H1 (cell line): ENCODE results near the gene RNF214. TPM values are rescaled to one million over a fixed set of nuclear protein-coding genes. Genes with fewer than 3 reads are reported as not detected.

Experiments
- CTCF ChIA-PET: fragments of 300-600 bp; sonication (Branson Sonifier 250); formaldehyde crosslinking; loops from one replicate; lab custom pipeline; 2021; ENCODE audit not compliant: partially characterized antibody; lab: Charles Lee
- POLR2A ChIA-PET: fragments of 300-600 bp; sonication (Branson Sonifier 250); formaldehyde crosslinking; loops from one replicate; lab custom pipeline; 2021; ENCODE audit warnings: inconsistent platforms; ENCODE audit not compliant: partially characterized antibody; lab: Charles Lee
- DNase-seq, 2 experiments: peaks; one replicate each; pipeline versions ENCODE4 v3.0.0 to v3.0.0-alpha.2; 2010 to 2022; ENCODE audit warnings: low spot score in 2 of 2, low read depth in 1 of 2, mixed read lengths in 1 of 2
- FAIRE-seq: peaks from 2 replicates; lab custom pipeline; 2011; peaks lifted over from hg19 to GRCh38; lab: Jason Lieb, UNC
- H2AFZ ChIP-seq: 2 replicates; pipeline ENCODE4 v1.8.1; 2012; ENCODE audit warnings: low read length, inconsistent platforms
- H2AK5ac ChIP-seq: 2 replicates; pipeline ENCODE4 v1.6.1; 2013; ENCODE audit warnings: low read depth, low read length
- H2BK120ac ChIP-seq: replicated peaks from 2 replicates; pipeline ENCODE3; 2013; ENCODE audit warnings: low read depth, low read length, inconsistent platforms
- H2BK12ac ChIP-seq: 2 replicates; pipeline ENCODE4 v1.6.1; 2013; ENCODE audit warnings: low read depth, low read length
- H2BK15ac ChIP-seq: 2 replicates; pipeline ENCODE4 v1.6.1; 2013; ENCODE audit warnings: low read length
- H2BK20ac ChIP-seq: 2 replicates; pipeline ENCODE4 v1.6.1; 2013; ENCODE audit warnings: low read length
- H2BK5ac ChIP-seq: 2 replicates; pipeline ENCODE4 v1.6.1; 2013; ENCODE audit warnings: low read depth, low read length
- H3K14ac ChIP-seq: 2 replicates; pipeline ENCODE4 v1.6.1; 2013; ENCODE audit warnings: inconsistent platforms; ENCODE audit not compliant: insufficient read length
- H3K18ac ChIP-seq: 2 replicates; pipeline ENCODE4 v1.6.1; 2013; ENCODE audit warnings: low read length; ENCODE audit errors: extremely low read depth
- H3K23ac ChIP-seq: 2 replicates; pipeline ENCODE4 v1.6.1; 2013; ENCODE audit warnings: inconsistent platforms; ENCODE audit not compliant: insufficient read length
- H3K23me2 ChIP-seq: 2 replicates; pipeline ENCODE4 v1.6.1; 2013; ENCODE audit warnings: low read depth, low read length
- H3K27ac ChIP-seq: 2 replicates; pipeline ENCODE4 v1.6.1; 2011; ENCODE audit warnings: low read depth, low read length, inconsistent platforms
- H3K27me3 ChIP-seq, 4 experiments: replicated peaks in 1 of 4; 1 replicate in 1 of 4; 2 replicates in 3 of 4; pipeline versions ENCODE4 v1.6.1 to v1.8.1; 2011 to 2013; ENCODE audit warnings: low read length in 3 of 4, mild to moderate bottlenecking in 3 of 4, inconsistent platforms in 2 of 4, mixed read lengths in 2 of 4, moderate library complexity in 1 of 4; ENCODE audit not compliant: control insufficient read depth in 3 of 4, insufficient read depth in 3 of 4; ENCODE audit errors: extremely low read depth in 1 of 4
- H3K36me3 ChIP-seq, 4 experiments: 2 replicates each; pipeline versions ENCODE4 v1.6.1 to v1.8.1; 2011 to 2013; ENCODE audit warnings: mild to moderate bottlenecking in 4 of 4, low read length in 3 of 4, moderate library complexity in 2 of 4, control low read depth in 1 of 4, inconsistent platforms in 1 of 4; ENCODE audit not compliant: insufficient read depth in 4 of 4, control insufficient read depth in 2 of 4
- H3K4ac ChIP-seq: replicated peaks from 2 replicates; pipeline ENCODE3; 2013; ENCODE audit warnings: low read length, low read depth, mixed read lengths, inconsistent platforms; ENCODE audit not compliant: insufficient read length
- H3K4me1 ChIP-seq, 4 experiments: replicated peaks in 1 of 4; 1 replicate in 1 of 4; 2 replicates in 3 of 4; pipeline versions ENCODE4 v1.6.1 to v1.8.1; 2011 to 2013; ENCODE audit warnings: low read length in 3 of 4, inconsistent platforms in 2 of 4, mixed read lengths in 1 of 4; ENCODE audit not compliant: insufficient read depth in 4 of 4, control insufficient read depth in 3 of 4
- H3K4me2 ChIP-seq, 2 experiments: 2 replicates each; pipeline versions ENCODE4 v1.6.1 to v1.8.1; 2011 to 2013; ENCODE audit warnings: low read depth in 2 of 2, low read length in 2 of 2, control low read depth in 1 of 2, inconsistent platforms in 1 of 2, mild to moderate bottlenecking in 1 of 2; ENCODE audit not compliant: insufficient read depth in 1 of 2
- H3K4me3 ChIP-seq, 4 experiments: fragments of 200-600, 300-600 bp in 1 of 4; sonication (generic), shearing (Covaris generic), sonication (Bioruptor Twin) in 1 of 4; 2 replicates each; pipeline versions ENCODE4 v1.5.1 to v1.8.1; 2011 to 2016; ENCODE audit warnings: low read length in 4 of 4, low read depth in 3 of 4, control low read depth in 2 of 4, inconsistent platforms in 2 of 4, mild to moderate bottlenecking in 2 of 4, mixed read lengths in 1 of 4, moderate library complexity in 1 of 4; ENCODE audit not compliant: insufficient read depth in 2 of 4; ENCODE audit errors: extremely low read depth in 1 of 4
- H3K56ac ChIP-seq: replicated peaks from 2 replicates; pipeline ENCODE3; 2013; ENCODE audit warnings: low read depth, mild to moderate bottlenecking, mixed read lengths, low read length, inconsistent platforms; ENCODE audit not compliant: insufficient read length
- H3K79me1 ChIP-seq: 2 replicates; pipeline ENCODE4 v1.6.1; 2013; ENCODE audit warnings: low read depth, low read length, control low read depth
- H3K79me2 ChIP-seq, 2 experiments: 2 replicates each; pipeline versions ENCODE4 v1.6.1 to v1.8.1; 2012 to 2013; ENCODE audit warnings: low read length in 2 of 2, mild to moderate bottlenecking in 2 of 2, inconsistent platforms in 1 of 2; ENCODE audit not compliant: insufficient read depth in 2 of 2, control insufficient read depth in 1 of 2
- H3K9ac ChIP-seq, 4 experiments: replicated peaks in 1 of 4; 1 replicate in 1 of 4; 2 replicates in 3 of 4; pipeline versions ENCODE4 v1.6.1 to v1.8.1; 2011 to 2013; ENCODE audit warnings: low read depth in 3 of 4, low read length in 3 of 4, control low read depth in 2 of 4, mild to moderate bottlenecking in 2 of 4, moderate library complexity in 2 of 4, inconsistent platforms in 1 of 4; ENCODE audit errors: extremely low read depth in 1 of 4
- H3K9me3 ChIP-seq, 2 experiments: 2 replicates each; pipeline versions ENCODE4 v1.6.1 to v1.8.1; 2012 to 2013; ENCODE audit warnings: mild to moderate bottlenecking in 2 of 2, moderate library complexity in 2 of 2, control low read depth in 1 of 2, inconsistent platforms in 1 of 2, low read depth in 1 of 2, low read length in 1 of 2, mixed read lengths in 1 of 2; ENCODE audit not compliant: insufficient read depth in 2 of 2
- H4K20me1 ChIP-seq, 2 experiments: replicated peaks in 1 of 2; 2 replicates each; pipeline versions ENCODE3 to v1.8.1; 2011 to 2013; ENCODE audit warnings: inconsistent platforms in 2 of 2, low read length in 2 of 2, mild to moderate bottlenecking in 1 of 2; ENCODE audit not compliant: insufficient read depth in 2 of 2, control insufficient read depth in 1 of 2
- H4K5ac ChIP-seq: 2 replicates; pipeline ENCODE4 v1.6.1; 2013; ENCODE audit warnings: low read length, low read depth, mixed read lengths, inconsistent platforms; ENCODE audit not compliant: insufficient read length
- H4K8ac ChIP-seq: 2 replicates; pipeline ENCODE4 v1.8.0; 2013; ENCODE audit warnings: mild to moderate bottlenecking, moderate library complexity, low read length, inconsistent platforms; ENCODE audit not compliant: insufficient read depth; ENCODE audit errors: extremely low read depth
- H4K91ac ChIP-seq: replicated peaks from 2 replicates; pipeline ENCODE3; 2013; ENCODE audit warnings: low read length, mixed read lengths, inconsistent platforms; ENCODE audit not compliant: insufficient read length
- BCL11A ChIP-seq, 2 experiments: IDR thresholded peaks; one replicate each; pipeline ENCODE4 v1.6.1; 2011; ENCODE audit warnings: low read depth in 2 of 2, low read length in 2 of 2, mild to moderate bottlenecking in 2 of 2
- CHD2 ChIP-seq: IDR thresholded peaks from 2 replicates; pipeline ENCODE4 v1.6.1; 2012; ENCODE audit warnings: low read length, improper control_type of control experiment
- CTCF ChIP-seq, 3 experiments: IDR thresholded peaks; 1 replicate in 2 of 3; 2 replicates in 1 of 3; pipeline versions ENCODE4 v1.5.1 to v1.6.1; 2011; ENCODE audit warnings: low read length in 3 of 3, mild to moderate bottlenecking in 3 of 3, inconsistent platforms in 2 of 3, low read depth in 1 of 3, moderate library complexity in 1 of 3; ENCODE audit not compliant: insufficient read depth in 1 of 3; ENCODE audit errors: control extremely low read depth in 1 of 3
- JUN ChIP-seq: IDR thresholded peaks from 2 replicates; pipeline ENCODE4 v1.6.1; 2011; ENCODE audit warnings: low read depth, mild to moderate bottlenecking, improper control_type of control experiment, low read length
- KDM1A ChIP-seq: fragments of 200-600, 300-600 bp; sonication (generic); IDR thresholded peaks from 2 replicates; pipeline ENCODE4 v1.7.1; 2016; ENCODE audit warnings: mild to moderate bottlenecking, low read length, borderline replicate concordance
- NRF1 ChIP-seq: IDR thresholded peaks from 2 replicates; pipeline ENCODE4 v1.6.1; 2011; ENCODE audit warnings: mild to moderate bottlenecking, low read depth, low read length, improper control_type of control experiment
- SAP30 ChIP-seq: fragments of 300-600 bp; sonication (generic); IDR thresholded peaks from 2 replicates; pipeline ENCODE4 v1.7.1; 2012; ENCODE audit warnings: low read length, moderate library complexity, mild to moderate bottlenecking, inconsistent platforms; ENCODE audit not compliant: insufficient read depth, insufficient replicate concordance
- SIRT6 ChIP-seq: IDR thresholded peaks from one replicate; pipeline ENCODE4 v1.7.1; 2012; ENCODE audit warnings: low read length, inconsistent platforms
- SP4 ChIP-seq: IDR thresholded peaks from 2 replicates; pipeline ENCODE4 v1.6.1; 2012; ENCODE audit warnings: low read length, inconsistent platforms
- YY1 ChIP-seq: IDR thresholded peaks from 2 replicates; pipeline ENCODE4 v1.6.1; 2011; ENCODE audit warnings: low read depth, mild to moderate bottlenecking, low read length
- WGBS, 2 experiments: shearing (Covaris generic) in 1 of 2; methylation state at CpG; one replicate each; pipeline versions ENCODE4 v1.1.6 to v1.1.7; 2013 to 2015; ENCODE audit warnings: low lambda C conversion rate in 2 of 2, mixed read lengths in 2 of 2, inconsistent platforms in 1 of 2, low coverage in 1 of 2, missing lambda C conversion rate in 1 of 2; ENCODE audit not compliant: insufficient replicate concordance in 2 of 2, insufficient coverage in 1 of 2, insufficient read length in 1 of 2; ENCODE audit errors: extremely low coverage in 1 of 2, missing lambda C conversion rate in 1 of 2; 5-methylcytosine and 5-hydroxymethylcytosine counted together
- polyA plus RNA-seq, 7 experiments: library from polyadenylated mRNA; depleted of rRNA in 3 of 7; stranded (reverse) in 5 of 7; unstranded in 2 of 7; fragments of >200 nt in 5 of 7; fragments of 200-250 nt in 2 of 7; gene quantifications; 1 replicate in 5 of 7; 2 replicates in 1 of 7; 4 replicates in 1 of 7; pipeline versions ENCODE4 v1.2.1 to v1.2.3, GENCODE V29; 2011 to 2013; ENCODE audit warnings: missing spikeins in 2 of 7, mixed read lengths in 2 of 7
- total RNA-seq: library from RNA; stranded (reverse); fragmentation: NEBNext Ultra II Directional; extraction: Animal tissue kit (Norgen Biotek cat#: 25700); gene quantifications from 2 replicates; pipeline ENCODE4 v1.2.1, GENCODE V29; 2021

The RNF214 gene
- total and polyA plus RNA-seq, 2 of the 8 experiments (the other 6 are each of a cell fraction or from before 2014, with no cell fraction given), result 34.9 to 35.6 TPM

- no peak overlapping the region for H4K5ac ChIP-seq
- no peaks in the 10 kb centered on the region for H4K20me1 ChIP-seq
- H2BK120ac ChIP-seq, result no peak overlapping the region
- no peak overlapping the region for H2BK5ac ChIP-seq
- H3K36me3 ChIP-seq, result peaks cover 0 to 4% (median 0%) of the 10 kb centered on the region in 4 experiments; a peak in 1 of 8 replicates
- H3K4ac ChIP-seq, result no peak overlapping the region
- no peak overlapping the region for H2BK15ac ChIP-seq
- no peak overlapping the region for H3K23ac ChIP-seq
- H2BK20ac ChIP-seq, result no peak overlapping the region
- TF ChIP-seq YY1 (no peak), KDM1A (no peak), SIRT6 (no peak), NRF1 (no peak), SAP30 (no peak), BCL11A (IDR thresholded peaks at IDR 0.05; ENCODE audit: low read depth in 2 of 2, low read length in 2 of 2) (no peak), CTCF (IDR thresholded peaks at IDR 0.05; ENCODE audit: control extremely low read depth in 1 of 3, insufficient read depth in 1 of 3, low read depth in 1 of 3, low read length in 3 of 3) (no peak), CHD2 (no peak), SP4 (no peak), JUN (no peak)
- H3K9ac ChIP-seq, result no peak overlapping the region
- no peaks in the 10 kb centered on the region for H3K27me3 ChIP-seq
- no peak for DNase-seq
- H3K14ac ChIP-seq, result no peak overlapping the region
- H3K79me2 ChIP-seq, result no peaks in the 10 kb centered on the region
- ChIA-PET POLR2A (interaction anchor here (0.6 kb wide), 2 partner anchors 108 to 472 kb away, joined by 3 to 4 read pairs; no protein-coding TSS in a partner anchor), CTCF (interaction anchor here (0.8 to 0.9 kb wide), 2 partner anchors 157 to 611 kb away, joined by 3 to 4 read pairs; no protein-coding TSS in a partner anchor)
- no peaks in the 10 kb centered on the region for H3K9me3 ChIP-seq
- H2AFZ ChIP-seq, result no peak overlapping the region
- no peak overlapping the region for H3K4me2 ChIP-seq
- no peak overlapping the region for H3K4me3 ChIP-seq
- no peaks in the 10 kb centered on the region for H3K79me1 ChIP-seq
- no peak overlapping the region for H2AK5ac ChIP-seq
- H3K56ac ChIP-seq, result no peak overlapping the region
- no peak overlapping the region for H3K18ac ChIP-seq
- H4K8ac ChIP-seq, result no peak overlapping the region
- H3K23me2 ChIP-seq, result no peaks in the 10 kb centered on the region
- no peak overlapping the region for H2BK12ac ChIP-seq
- no peaks in the 10 kb centered on the region for H3K4me1 ChIP-seq
- no peak for FAIRE-seq
- H4K91ac ChIP-seq, result no peak overlapping the region
- WGBS, 2 experiments, result 98% methylated on average over 5 of the region's 5 CpGs; no CpG with 5 or more reads in 1 of the 2 experiments
- H3K27ac ChIP-seq, result no peak overlapping the region
Measured at GRCh38 chr11:117335399-117335798, 102.9 kb downstream of the RNF214 start.
